ENCODE results near the gene MT1H.

Gene MT1H

GRCh38 chr16:56702836-56703235 is 33.2 kb downstream of the MT1H start:
- no peak for TF ChIP-seq TAF1 (IDR thresholded peaks at IDR 0.05; ENCODE audit: borderline replicate concordance, insufficient read depth, low read length)
- no peak for TF ChIP-seq REST (IDR thresholded peaks at IDR 0.05; ENCODE audit: insufficient read depth in 1 of 2, low read depth in 2 of 2, low read length in 2 of 2)
- no peak for TF ChIP-seq POLR2AphosphoS5 (IDR thresholded peaks at IDR 0.05; ENCODE audit: low read depth, low read length)
- TF ChIP-seq FOXP2 (optimal IDR thresholded peaks at IDR 0.05; ENCODE audit: borderline replicate concordance, extremely low read depth, extremely low read length, insufficient read depth), result no peak
- no peak for TF ChIP-seq SIN3A (IDR thresholded peaks at IDR 0.05; ENCODE audit: borderline replicate concordance, insufficient read depth, low read length)

GRCh38 chr16:56708525-56709442 is 39.2 kb downstream of the MT1H start:
- no peak for TF ChIP-seq TAF1 (IDR thresholded peaks at IDR 0.05; ENCODE audit: borderline replicate concordance, insufficient read depth, low read length)
- no peak for TF ChIP-seq REST (IDR thresholded peaks at IDR 0.05; ENCODE audit: insufficient read depth in 1 of 2, low read depth in 2 of 2, low read length in 2 of 2)
- no peak for TF ChIP-seq POLR2AphosphoS5 (IDR thresholded peaks at IDR 0.05; ENCODE audit: low read depth, low read length)
- no peak for TF ChIP-seq FOXP2 (optimal IDR thresholded peaks at IDR 0.05; ENCODE audit: borderline replicate concordance, extremely low read depth, extremely low read length, insufficient read depth)
- no peak for TF ChIP-seq SIN3A (IDR thresholded peaks at IDR 0.05; ENCODE audit: borderline replicate concordance, insufficient read depth, low read length)

GRCh38 chr16:56709443-56710040 is 39.9 kb downstream of the MT1H start:
- TF ChIP-seq REST (IDR thresholded peaks at IDR 0.05; ENCODE audit: insufficient read depth in 1 of 2, low read depth in 2 of 2, low read length in 2 of 2), result no peak
- TF ChIP-seq SIN3A (IDR thresholded peaks at IDR 0.05; ENCODE audit: borderline replicate concordance, insufficient read depth, low read length), result no peak
- TF ChIP-seq TAF1 (IDR thresholded peaks at IDR 0.05; ENCODE audit: borderline replicate concordance, insufficient read depth, low read length), result no peak
- TF ChIP-seq FOXP2 (optimal IDR thresholded peaks at IDR 0.05; ENCODE audit: borderline replicate concordance, extremely low read depth, extremely low read length, insufficient read depth), result no peak
- TF ChIP-seq POLR2AphosphoS5 (IDR thresholded peaks at IDR 0.05; ENCODE audit: low read depth, low read length), result no peak

- no peak for TF ChIP-seq REST (IDR thresholded peaks at IDR 0.05; ENCODE audit: insufficient read depth in 1 of 2, low read depth in 2 of 2, low read length in 2 of 2)
- TF ChIP-seq FOXP2 (optimal IDR thresholded peaks at IDR 0.05; ENCODE audit: borderline replicate concordance, extremely low read depth, extremely low read length, insufficient read depth), result no peak
- no peak for TF ChIP-seq TAF1 (IDR thresholded peaks at IDR 0.05; ENCODE audit: borderline replicate concordance, insufficient read depth, low read length)
- no peak for TF ChIP-seq SIN3A (IDR thresholded peaks at IDR 0.05; ENCODE audit: borderline replicate concordance, insufficient read depth, low read length)
Observed at GRCh38 chr16:56710181-56710737, 40.6 kb downstream of the MT1H start.

Data from PFSK-1 (cell line).